GM18526 (cell line): ENCODE measurements around the gene ETV6.

ENCODE experiments used
- POLR2A ChIP-seq: IDR thresholded peaks from 3 replicates; pipeline ENCODE4 v1.6.1; 2011; ENCODE audit not compliant: insufficient read length; ENCODE audit errors: extremely low read depth

The ETV6 gene

GRCh38 chr12:11649413-11650285 lies at the start of gene ETV6:
TSS of gene ETV6 (plus strand) at chr12:11649674. CDS start at chr12:11650128, 454 bp downstream.
- peak; percentile 49 for TF ChIP-seq POLR2A

- no peak for TF ChIP-seq POLR2A
Observed at GRCh38 chr12:11600199-11600598, 49.3 kb upstream of the ETV6 start.

- no peak for TF ChIP-seq POLR2A
Observed at GRCh38 chr12:11601647-11602046, 47.8 kb upstream of the ETV6 start.

- TF ChIP-seq POLR2A, result no peak
Observed at GRCh38 chr12:11607313-11608081, 42.0 kb upstream of the ETV6 start.

- no peak for TF ChIP-seq POLR2A
Observed at GRCh38 chr12:11609045-11609444, 40.4 kb upstream of the ETV6 start.

- TF ChIP-seq POLR2A, result no peak
Observed at GRCh38 chr12:11615481-11615880, 34.0 kb upstream of the ETV6 start.

GRCh38 chr12:11618046-11618445 lies 31.4 kb upstream of the ETV6 start:
- no peak for TF ChIP-seq POLR2A

- no peak for TF ChIP-seq POLR2A
Observed at GRCh38 chr12:11621797-11622423, 27.6 kb upstream of the ETV6 start.

GRCh38 chr12:11622876-11623281 lies 26.6 kb upstream of the ETV6 start:
- TF ChIP-seq POLR2A, result no peak

GRCh38 chr12:11623382-11623781 lies 26.1 kb upstream of the ETV6 start:
- no peak for TF ChIP-seq POLR2A

- TF ChIP-seq POLR2A, result no peak
Observed at GRCh38 chr12:11624116-11624515, 25.4 kb upstream of the ETV6 start.

- TF ChIP-seq POLR2A, result no peak
Observed at GRCh38 chr12:11628353-11628752, 21.1 kb upstream of the ETV6 start.

- no peak for TF ChIP-seq POLR2A
Observed at GRCh38 chr12:11630046-11630706, 19.3 kb upstream of the ETV6 start.

GRCh38 chr12:11631288-11631687 lies 18.2 kb upstream of the ETV6 start:
- TF ChIP-seq POLR2A, result no peak

GRCh38 chr12:11633968-11634367 lies 15.5 kb upstream of the ETV6 start:
- TF ChIP-seq POLR2A, result no peak
